HepG2 (cell line): Measurements from ENCODE around the gene FKBP10. TPM values are rescaled to one million over a fixed set of nuclear protein-coding genes. Genes with fewer than 3 reads are reported as not detected.

Experiments
- AHR ChIP-seq: IDR thresholded peaks from 2 replicates; pipeline ENCODE4 v1.6.1; 2018; ENCODE audit warnings: missing genetic modification reagents, missing compliant biosample characterization
- CHD2 ChIP-seq: IDR thresholded peaks from 2 replicates; pipeline ENCODE4 v1.6.1; 2011; ENCODE audit warnings: low read depth, low read length, improper control_type of control experiment
- CHD4 ChIP-seq: fragments of 200-600 bp; sonication (generic); IDR thresholded peaks from 2 replicates; pipeline ENCODE4 v1.7.0; 2017; ENCODE audit warnings: mild to moderate bottlenecking, low read length, borderline replicate concordance
- FIP1L1 ChIP-seq: fragments of 200-400 bp; formaldehyde crosslinking; IDR thresholded peaks from 2 replicates; pipeline ENCODE4 v1.6.1; 2018; ENCODE audit warnings: low read depth, mild to moderate bottlenecking, low read length, moderate library complexity, borderline replicate concordance; ENCODE audit not compliant: insufficient read depth
- HMGXB3 ChIP-seq: sonication (generic); formaldehyde crosslinking; IDR thresholded peaks from 2 replicates; pipeline ENCODE4 v1.4.0; 2020; ENCODE audit warnings: missing genetic modification reagents, borderline replicate concordance
- IRF9 ChIP-seq: sonication (generic); formaldehyde crosslinking; IDR thresholded peaks from 2 replicates; pipeline ENCODE4 v1.8.0; 2022; ENCODE audit warnings: missing genetic modification reagents, mild to moderate bottlenecking, borderline replicate concordance
- ISL2 ChIP-seq: sonication (generic); formaldehyde crosslinking; IDR thresholded peaks from 2 replicates; pipeline ENCODE4 v1.5.0; 2020; ENCODE audit warnings: missing genetic modification reagents
- KAT7 ChIP-seq: IDR thresholded peaks from 2 replicates; pipeline ENCODE4 v1.6.1; 2018; ENCODE audit warnings: borderline replicate concordance, missing compliant biosample characterization
- NCOR1 ChIP-seq: fragments of 200-600 bp; sonication (generic); IDR thresholded peaks from 2 replicates; pipeline ENCODE4 v1.7.0; 2017; ENCODE audit warnings: antibody characterized with exemption, low read length, borderline replicate concordance
- NR2F1 ChIP-seq, 2 experiments: fragments of 450-650 bp in 1 of 2; formaldehyde crosslinking in 1 of 2; IDR thresholded peaks; 2 replicates each; pipeline versions ENCODE4 v1.5.0 to v1.6.1; 2016 to 2020; ENCODE audit warnings: mild to moderate bottlenecking in 1 of 2, missing compliant biosample characterization in 1 of 2, missing genetic modification reagents in 1 of 2, moderate library complexity in 1 of 2
- RARA ChIP-seq: IDR thresholded peaks from 2 replicates; pipeline ENCODE4 v1.6.1; 2016; ENCODE audit warnings: missing genetic modification reagents, missing compliant biosample characterization
- RXRA ChIP-seq: sonication (generic); formaldehyde crosslinking; IDR thresholded peaks from 2 replicates; pipeline ENCODE4 v1.5.1; 2020; ENCODE audit warnings: missing genetic modification reagents
- SIX1 ChIP-seq: sonication (generic); formaldehyde crosslinking; IDR thresholded peaks from 2 replicates; pipeline ENCODE4 v1.4.0; 2020; ENCODE audit warnings: missing genetic modification reagents, borderline replicate concordance
- SRSF4 ChIP-seq: fragments of 200-400 bp; formaldehyde crosslinking; IDR thresholded peaks from one replicate; pipeline ENCODE4 v1.6.1; 2018; ENCODE audit warnings: mild to moderate bottlenecking, low read depth, low read length, moderate library complexity; ENCODE audit not compliant: poor library complexity, severe bottlenecking
- TAF1 ChIP-seq: sonication (generic); formaldehyde crosslinking; IDR thresholded peaks from 2 replicates; pipeline ENCODE4 v1.4.0; 2020; ENCODE audit warnings: missing genetic modification reagents
- ZFP36L1 ChIP-seq: sonication (generic); formaldehyde crosslinking; IDR thresholded peaks from 2 replicates; pipeline ENCODE4 v1.8.0; 2022; ENCODE audit warnings: mild to moderate bottlenecking, missing genetic modification reagents, moderate library complexity
- ZFY ChIP-seq: sonication (generic); formaldehyde crosslinking; IDR thresholded peaks from 2 replicates; pipeline ENCODE4 v1.4.0; 2020; ENCODE audit warnings: missing genetic modification reagents
- ZFYVE20 ChIP-seq: sonication (generic); formaldehyde crosslinking; IDR thresholded peaks from 2 replicates; pipeline ENCODE4 v1.8.0; 2023; ENCODE audit warnings: low read depth, mild to moderate bottlenecking, moderate library complexity, missing genetic modification reagents, borderline replicate concordance
- ZNF451 ChIP-seq: sonication (generic); formaldehyde crosslinking; IDR thresholded peaks from 2 replicates; pipeline ENCODE4 v1.5.0; 2020; ENCODE audit warnings: mild to moderate bottlenecking, missing genetic modification reagents
- ZNF713 ChIP-seq: sonication (generic); formaldehyde crosslinking; IDR thresholded peaks from 2 replicates; pipeline ENCODE4 v1.4.0; 2020; ENCODE audit warnings: mild to moderate bottlenecking, missing genetic modification reagents
- ZNF746 ChIP-seq: sonication (generic); formaldehyde crosslinking; IDR thresholded peaks from 2 replicates; pipeline ENCODE4 v1.8.0; 2022; ENCODE audit warnings: mild to moderate bottlenecking, missing genetic modification reagents
- ZSCAN12 ChIP-seq: sonication (generic); formaldehyde crosslinking; IDR thresholded peaks from 2 replicates; pipeline ENCODE4 v1.9.0; 2021; ENCODE audit warnings: mild to moderate bottlenecking, missing genetic modification reagents
- polyA plus RNA-seq, 8 experiments: library from polyadenylated mRNA; depleted of rRNA in 3 of 8; stranded (reverse) in 7 of 8; unstranded in 1 of 8; fragments of >200 nt; fragmentation: Illumina TruSeq in 4 of 8; extraction: Trizol in 4 of 8; gene quantifications; 2 replicates each; pipeline versions ENCODE4 v1.2.1 to v1.2.3, GENCODE V29; 2011 to 2016; ENCODE audit warnings: low read depth in 4 of 8, missing spikeins in 1 of 8, mixed read lengths in 1 of 8; ENCODE audit not compliant: insufficient read depth in 1 of 8
- total RNA-seq, 5 experiments: library from RNA; depleted of rRNA; stranded (reverse); fragments of >200 nt; fragmentation: Illumina TruSeq; extraction: Trizol; gene quantifications; 2 replicates each; pipeline ENCODE4 v1.2.3, GENCODE V29; 2016; ENCODE audit warnings: low read depth in 1 of 5
- TF ChIP-seq, protein P1 (sequence below): sonication (generic); formaldehyde crosslinking; IDR thresholded peaks from 2 replicates; pipeline ENCODE4 v1.8.1; 2023; ENCODE audit warnings: mild to moderate bottlenecking, missing genetic modification reagents

FKBP10 gene
- total and polyA plus RNA-seq, 2 of the 13 experiments (the other 11 are each of a cell fraction or from before 2014, with no cell fraction given), result 149 to 573 TPM

DNA sequence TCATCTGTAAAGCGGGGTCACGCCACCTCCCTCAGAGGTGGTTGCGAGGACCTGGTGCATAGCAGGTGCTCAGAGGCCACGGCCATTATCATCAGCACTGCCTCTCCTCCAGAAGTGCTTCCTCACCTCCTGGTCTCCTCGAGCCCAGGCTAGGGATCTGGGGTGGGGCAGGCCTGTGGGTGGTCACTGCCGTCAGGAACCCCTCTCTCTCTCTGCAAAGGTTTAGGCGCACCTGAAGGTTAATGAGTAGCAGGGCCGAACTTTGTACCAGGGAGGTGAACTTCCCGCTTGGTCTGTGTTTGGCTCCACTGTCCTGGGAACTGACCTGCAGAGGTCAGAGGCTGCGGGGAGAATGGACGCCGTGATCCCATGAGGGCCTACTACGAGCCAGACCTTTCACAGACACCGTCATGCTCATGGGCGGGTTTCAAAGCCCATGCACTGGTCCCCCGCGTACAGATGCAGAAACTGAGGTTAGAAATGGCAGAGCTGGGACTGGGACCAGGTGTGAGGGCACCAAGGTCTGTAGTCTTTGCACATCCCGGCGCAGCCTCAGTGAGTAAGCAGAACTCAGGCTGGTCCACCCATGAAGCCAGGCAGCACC, 40.1 kb upstream of the FKBP10 start (continued):
- TF ChIP-seq SIX1 (no peak), HMGXB3 (CRISPR knock-in tag) (no peak), ZNF451 (CRISPR knock-in tag) (peak; percentile 73; the same call in 1 of the 2 replicates), ZSCAN12 (CRISPR knock-in tag) (no peak), ZNF746 (CRISPR knock-in tag) (no peak), CHD2 (no peak), ZFP36L1 (0 out of 2 replicates have a peak, but pooled peaks have one; percentile 52), RARA (CRISPR knock-in tag) (peak; percentile 87), ISL2 (CRISPR knock-in tag) (no peak), NR2F1 (CRISPR knock-in tag; IDR thresholded peaks at IDR 0.05) (peak; percentile 89 to 94), IRF9 (CRISPR knock-in tag) (no peak; the same call in 1 of the 2 replicates), AHR (no peak), ZFY (CRISPR knock-in tag) (peak; percentile 75), CHD4 (no peak), ZNF713 (CRISPR knock-in tag) (no peak), RXRA (CRISPR knock-in tag) (peak; percentile 69), TAF1 (peak; percentile 56; the same call in 1 of the 2 replicates), KAT7 (peak; percentile 78; the same call in 1 of the 2 replicates), SRSF4 (no peak), NCOR1 (peak; percentile 92), ZFYVE20 (CRISPR knock-in tag) (no peak), FIP1L1 (0 out of 2 replicates have a peak, but pooled peaks have one; percentile 12)
- TF ChIP-seq, protein P1, sequence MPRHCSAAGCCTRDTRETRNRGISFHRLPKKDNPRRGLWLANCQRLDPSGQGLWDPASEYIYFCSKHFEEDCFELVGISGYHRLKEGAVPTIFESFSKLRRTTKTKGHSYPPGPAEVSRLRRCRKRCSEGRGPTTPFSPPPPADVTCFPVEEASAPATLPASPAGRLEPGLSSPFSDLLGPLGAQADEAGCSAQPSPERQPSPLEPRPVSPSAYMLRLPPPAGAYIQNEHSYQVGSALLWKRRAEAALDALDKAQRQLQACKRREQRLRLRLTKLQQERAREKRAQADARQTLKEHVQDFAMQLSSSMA (CRISPR knock-in tag), result no peak
